PFSK-1 (cell line): ENCODE measurements around the gene SNRNP27.

ENCODE experiments used
- FOXP2 ChIP-seq: optimal IDR thresholded peaks from 2 replicates; pipeline ENCODE3; 2011; ENCODE audit warnings: borderline replicate concordance, control low read depth, inconsistent platforms; ENCODE audit not compliant: insufficient read depth; ENCODE audit errors: extremely low read length, extremely low read depth
- POLR2AphosphoS5 ChIP-seq: IDR thresholded peaks from 2 replicates; pipeline ENCODE4 v1.6.1; 2012; ENCODE audit warnings: low read depth, mild to moderate bottlenecking, control low read depth, low read length, moderate library complexity
- SIN3A ChIP-seq: IDR thresholded peaks from 2 replicates; pipeline ENCODE4 v1.6.1; 2012; ENCODE audit warnings: mild to moderate bottlenecking, low read length, moderate library complexity, borderline replicate concordance; ENCODE audit not compliant: insufficient read depth
- TAF1 ChIP-seq: IDR thresholded peaks from 2 replicates; pipeline ENCODE4 v1.6.1; 2012; ENCODE audit warnings: low read length, control low read depth, borderline replicate concordance; ENCODE audit not compliant: insufficient read depth
- TF ChIP-seq, protein P1 (sequence below), 2 experiments: IDR thresholded peaks; 2 replicates each; pipeline versions ENCODE4 v1.6.1 to v1.8.0; 2011 to 2012; ENCODE audit warnings: low read depth in 2 of 2, low read length in 2 of 2, control low read depth in 1 of 2, inconsistent platforms in 1 of 2, mild to moderate bottlenecking in 1 of 2, moderate library complexity in 1 of 2; ENCODE audit not compliant: insufficient read depth in 1 of 2

DNA sequence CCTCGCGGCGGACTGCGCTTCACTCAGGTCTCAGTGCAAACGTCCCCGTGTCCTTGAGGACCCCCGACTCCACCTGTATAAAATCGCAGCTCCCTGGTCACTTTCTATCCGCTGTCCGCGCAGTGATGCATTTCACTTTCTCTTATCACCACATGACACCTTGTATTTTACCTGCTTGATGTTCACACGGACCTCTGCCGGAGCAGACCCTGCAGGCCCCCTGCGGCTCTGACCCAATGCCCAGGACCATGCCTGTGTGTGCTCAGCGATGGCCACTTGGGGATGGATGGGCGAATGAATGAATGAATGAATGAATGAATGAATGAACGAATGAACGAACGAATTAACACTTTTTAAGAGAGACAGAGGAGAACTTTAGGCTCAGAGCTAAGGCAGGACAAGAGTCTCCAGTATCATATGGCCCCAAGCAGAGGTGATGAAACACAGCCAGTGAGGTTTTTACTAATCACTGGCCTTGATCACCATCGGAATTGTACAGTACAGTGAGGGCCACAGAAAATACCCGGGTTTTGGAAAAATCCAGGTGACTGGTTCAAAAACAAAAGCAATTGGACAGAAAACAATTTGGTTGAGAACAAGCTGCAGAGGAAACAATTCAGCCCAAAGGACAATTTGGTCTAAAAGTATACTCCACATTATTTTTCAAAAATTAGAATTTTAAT, 55.3 kb downstream of the SNRNP27 start:
- TF ChIP-seq POLR2AphosphoS5, result no peak
- TF ChIP-seq TAF1, result no peak
- TF ChIP-seq SIN3A, result no peak
- TF ChIP-seq, protein P1, sequence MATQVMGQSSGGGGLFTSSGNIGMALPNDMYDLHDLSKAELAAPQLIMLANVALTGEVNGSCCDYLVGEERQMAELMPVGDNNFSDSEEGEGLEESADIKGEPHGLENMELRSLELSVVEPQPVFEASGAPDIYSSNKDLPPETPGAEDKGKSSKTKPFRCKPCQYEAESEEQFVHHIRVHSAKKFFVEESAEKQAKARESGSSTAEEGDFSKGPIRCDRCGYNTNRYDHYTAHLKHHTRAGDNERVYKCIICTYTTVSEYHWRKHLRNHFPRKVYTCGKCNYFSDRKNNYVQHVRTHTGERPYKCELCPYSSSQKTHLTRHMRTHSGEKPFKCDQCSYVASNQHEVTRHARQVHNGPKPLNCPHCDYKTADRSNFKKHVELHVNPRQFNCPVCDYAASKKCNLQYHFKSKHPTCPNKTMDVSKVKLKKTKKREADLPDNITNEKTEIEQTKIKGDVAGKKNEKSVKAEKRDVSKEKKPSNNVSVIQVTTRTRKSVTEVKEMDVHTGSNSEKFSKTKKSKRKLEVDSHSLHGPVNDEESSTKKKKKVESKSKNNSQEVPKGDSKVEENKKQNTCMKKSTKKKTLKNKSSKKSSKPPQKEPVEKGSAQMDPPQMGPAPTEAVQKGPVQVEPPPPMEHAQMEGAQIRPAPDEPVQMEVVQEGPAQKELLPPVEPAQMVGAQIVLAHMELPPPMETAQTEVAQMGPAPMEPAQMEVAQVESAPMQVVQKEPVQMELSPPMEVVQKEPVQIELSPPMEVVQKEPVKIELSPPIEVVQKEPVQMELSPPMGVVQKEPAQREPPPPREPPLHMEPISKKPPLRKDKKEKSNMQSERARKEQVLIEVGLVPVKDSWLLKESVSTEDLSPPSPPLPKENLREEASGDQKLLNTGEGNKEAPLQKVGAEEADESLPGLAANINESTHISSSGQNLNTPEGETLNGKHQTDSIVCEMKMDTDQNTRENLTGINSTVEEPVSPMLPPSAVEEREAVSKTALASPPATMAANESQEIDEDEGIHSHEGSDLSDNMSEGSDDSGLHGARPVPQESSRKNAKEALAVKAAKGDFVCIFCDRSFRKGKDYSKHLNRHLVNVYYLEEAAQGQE (IDR thresholded peaks at IDR 0.05; ENCODE audit: insufficient read depth in 1 of 2, low read depth in 2 of 2, low read length in 2 of 2), result no peak
- no peak for TF ChIP-seq FOXP2
